GM12878 (cell line): ENCODE measurements around the gene TAS2R19.

Source experiments
- CTCF ChIP-seq, 3 experiments: IDR thresholded peaks in 2 of 3; conservative IDR thresholded peaks in 1 of 3; 2 replicates each; pipeline ENCODE4 v1.5.1; 2011; ENCODE audit warnings: low read depth in 3 of 3, low read length in 3 of 3, mild to moderate bottlenecking in 3 of 3, control low read depth in 2 of 3, moderate library complexity in 2 of 3, inconsistent platforms in 1 of 3, mixed read lengths in 1 of 3; ENCODE audit not compliant: control insufficient read depth in 2 of 3, insufficient read depth in 1 of 3; ENCODE audit errors: extremely low read depth in 1 of 3
- EP300 ChIP-seq, 2 experiments: fragments of 150-350 bp in 1 of 2; IDR thresholded peaks; 2 replicates each; pipeline ENCODE4 v1.6.1; 2011 to 2012; ENCODE audit warnings: low read depth in 2 of 2, low read length in 2 of 2, borderline replicate concordance in 1 of 2, improper control_type of control experiment in 1 of 2, inconsistent platforms in 1 of 2; ENCODE audit not compliant: control insufficient read depth in 1 of 2
- POLR2AphosphoS5 ChIP-seq: IDR thresholded peaks from 2 replicates; pipeline ENCODE4 v1.6.1; 2011; ENCODE audit warnings: mild to moderate bottlenecking, low read length, inconsistent platforms
- RFX5 ChIP-seq: IDR thresholded peaks from 2 replicates; pipeline ENCODE4 v1.6.1; 2011; ENCODE audit warnings: low read depth, low read length, improper control_type of control experiment
- ZBTB33 ChIP-seq: fragments of 450-650 bp; IDR thresholded peaks from 2 replicates; pipeline ENCODE4 v1.6.1; 2017; ENCODE audit warnings: mild to moderate bottlenecking

GRCh38 chr12:11023387-11023786 lies 967 bp upstream of the TAS2R19 start:
- TF ChIP-seq RFX5: no peak
- TF ChIP-seq CTCF (IDR thresholded peaks at IDR 0.05 in 2 of 3, conservative IDR thresholded peaks at IDR 0.05 in 1 of 3; ENCODE audit: control insufficient read depth in 2 of 3, extremely low read depth in 1 of 3, insufficient read depth in 1 of 3, low read depth in 3 of 3, low read length in 3 of 3): no peak
- TF ChIP-seq POLR2AphosphoS5: no peak
- no peak for TF ChIP-seq EP300 (IDR thresholded peaks at IDR 0.05; ENCODE audit: borderline replicate concordance in 1 of 2, control insufficient read depth in 1 of 2, low read depth in 2 of 2, low read length in 2 of 2)
- no peak for TF ChIP-seq ZBTB33
